DMS 273 (cell line): ENCODE measurements around the gene LMAN2.
"Not testable (repeated sequence)": the region's sequence is repeated elsewhere in the genome, so short reads cannot be mapped to it uniquely, and the experiment has no call there.

Experiments
- DNase-seq: peaks from one replicate; lab custom pipeline; 2025; ENCODE audit not compliant: unreplicated experiment; lab: John Stamatoyannopoulos, UW

Gene LMAN2

GRCh38 chr5:177307544-177308363 lies 43.7 kb downstream of the LMAN2 start:
- no peak for DNase-seq

GRCh38 chr5:177306674-177307543 lies 44.6 kb downstream of the LMAN2 start:
- peak; percentile 53 for DNase-seq

GRCh38 chr5:177306103-177306640 lies 45.3 kb downstream of the LMAN2 start:
- DNase-seq, result not testable (repeated sequence)

GRCh38 chr5:177304392-177305119 lies 46.9 kb downstream of the LMAN2 start:
- peak; percentile 56 for DNase-seq

GRCh38 chr5:177303925-177304391 lies 47.5 kb downstream of the LMAN2 start:
- DNase-seq, result peak; percentile 58

GRCh38 chr5:177303121-177303924 lies 48.1 kb downstream of the LMAN2 start, which contains the start of the genes PRELID1 and RAB24:
PRELID1 (plus strand) TSS chr5:177303799; CDS start chr5:177303986, 187 bp downstream.
RAB24 (minus strand) TSS chr5:177303719; CDS start chr5:177303288, 431 bp downstream.
- DNase-seq, result peak; percentile 94

- DNase-seq, result no peak
These were observed 48.9 kb downstream of the LMAN2 start for GRCh38 chr5:177302354-177303110.

- DNase-seq, result peak; percentile 47
These were observed 49.8 kb downstream of the LMAN2 start for GRCh38 chr5:177301503-177302165.

GRCh38 chr5:177300951-177301350 lies 50.5 kb downstream of the LMAN2 start:
- DNase-seq, result no peak

- DNase-seq, result peak; percentile 63
These were observed 51.1 kb downstream of the LMAN2 start for GRCh38 chr5:177300236-177300880.

- no peak for DNase-seq
These were observed 51.8 kb downstream of the LMAN2 start for GRCh38 chr5:177299697-177300096.

GRCh38 chr5:177297922-177298321 lies 53.5 kb downstream of the LMAN2 start:
- no peak for DNase-seq

- no peak for DNase-seq
These were observed 54.9 kb downstream of the LMAN2 start for GRCh38 chr5:177296581-177296980.

- DNase-seq, result no peak
These were observed 55.5 kb downstream of the LMAN2 start for GRCh38 chr5:177295924-177296323.

GRCh38 chr5:177294632-177295031 lies 56.8 kb downstream of the LMAN2 start:
- DNase-seq, result peak; percentile 61

- no peak for DNase-seq
These were observed 57.5 kb downstream of the LMAN2 start for GRCh38 chr5:177293819-177294581.

- DNase-seq, result no peak
These were observed 59.7 kb downstream of the LMAN2 start for GRCh38 chr5:177291735-177292134.
